22Rv1 (cell line): Measurements from ENCODE around the gene CXCL3.

Experiments used
- H3K27ac ChIP-seq: fragments of 450-650 bp; 2 replicates; pipeline ENCODE4 v1.5.1; 2017
- ZFX ChIP-seq: fragments of 450-650 bp; IDR thresholded peaks from 2 replicates; pipeline ENCODE4 v1.6.1; 2017; ENCODE audit warnings: antibody characterized with exemption, borderline replicate concordance
- TF ChIP-seq, protein P1 (sequence below): fragments of 450-650 bp; IDR thresholded peaks from 2 replicates; pipeline ENCODE4 v1.5.1; 2017; ENCODE audit warnings: mild to moderate bottlenecking

Gene CXCL3

DNA sequence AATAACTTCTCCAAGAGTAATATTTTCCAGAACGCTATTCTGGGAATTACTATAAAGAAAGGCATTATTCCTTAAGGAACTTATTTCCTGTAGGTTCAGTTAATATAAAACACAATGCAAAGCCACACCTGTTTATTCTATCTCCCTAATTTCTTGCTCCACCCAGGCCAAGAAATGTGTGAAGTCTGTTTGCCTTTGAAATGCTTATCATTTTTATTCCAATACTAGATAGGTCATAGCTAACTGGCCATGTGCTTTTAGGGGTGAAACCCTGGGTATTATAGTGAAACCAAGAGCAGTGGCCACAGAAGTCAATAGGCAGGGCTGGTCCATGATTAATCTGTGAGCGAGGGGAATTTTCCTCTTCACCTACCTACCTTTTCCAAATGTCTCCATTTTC lies 14.8 kb downstream of the CXCL3 start:
- H3K27ac ChIP-seq: no peak overlapping the region
- no peak for TF ChIP-seq ZFX
- TF ChIP-seq, protein P1, sequence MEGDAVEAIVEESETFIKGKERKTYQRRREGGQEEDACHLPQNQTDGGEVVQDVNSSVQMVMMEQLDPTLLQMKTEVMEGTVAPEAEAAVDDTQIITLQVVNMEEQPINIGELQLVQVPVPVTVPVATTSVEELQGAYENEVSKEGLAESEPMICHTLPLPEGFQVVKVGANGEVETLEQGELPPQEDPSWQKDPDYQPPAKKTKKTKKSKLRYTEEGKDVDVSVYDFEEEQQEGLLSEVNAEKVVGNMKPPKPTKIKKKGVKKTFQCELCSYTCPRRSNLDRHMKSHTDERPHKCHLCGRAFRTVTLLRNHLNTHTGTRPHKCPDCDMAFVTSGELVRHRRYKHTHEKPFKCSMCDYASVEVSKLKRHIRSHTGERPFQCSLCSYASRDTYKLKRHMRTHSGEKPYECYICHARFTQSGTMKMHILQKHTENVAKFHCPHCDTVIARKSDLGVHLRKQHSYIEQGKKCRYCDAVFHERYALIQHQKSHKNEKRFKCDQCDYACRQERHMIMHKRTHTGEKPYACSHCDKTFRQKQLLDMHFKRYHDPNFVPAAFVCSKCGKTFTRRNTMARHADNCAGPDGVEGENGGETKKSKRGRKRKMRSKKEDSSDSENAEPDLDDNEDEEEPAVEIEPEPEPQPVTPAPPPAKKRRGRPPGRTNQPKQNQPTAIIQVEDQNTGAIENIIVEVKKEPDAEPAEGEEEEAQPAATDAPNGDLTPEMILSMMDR: no peak

DNA sequence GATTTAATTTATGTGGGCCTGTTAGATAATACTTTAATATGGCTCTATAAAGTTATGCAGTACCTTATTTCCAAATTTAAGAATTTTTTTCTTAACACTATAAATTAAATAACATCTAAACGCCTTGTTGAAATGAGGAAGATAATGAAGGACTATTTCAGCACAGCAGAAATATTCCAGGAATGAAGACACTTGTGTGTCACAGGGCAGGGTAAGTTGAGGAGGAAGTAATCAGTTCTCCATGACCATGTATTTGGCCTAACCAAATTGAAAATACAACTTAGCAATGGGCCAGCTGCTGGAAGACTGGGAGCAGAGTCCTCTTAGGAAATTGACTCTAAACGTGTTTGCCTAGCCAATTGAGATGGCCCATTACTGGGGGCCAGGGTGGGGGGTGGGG lies 16.9 kb downstream of the CXCL3 start:
- TF ChIP-seq, protein P1: no peak
- TF ChIP-seq ZFX: no peak
- H3K27ac ChIP-seq: no peak overlapping the region

DNA sequence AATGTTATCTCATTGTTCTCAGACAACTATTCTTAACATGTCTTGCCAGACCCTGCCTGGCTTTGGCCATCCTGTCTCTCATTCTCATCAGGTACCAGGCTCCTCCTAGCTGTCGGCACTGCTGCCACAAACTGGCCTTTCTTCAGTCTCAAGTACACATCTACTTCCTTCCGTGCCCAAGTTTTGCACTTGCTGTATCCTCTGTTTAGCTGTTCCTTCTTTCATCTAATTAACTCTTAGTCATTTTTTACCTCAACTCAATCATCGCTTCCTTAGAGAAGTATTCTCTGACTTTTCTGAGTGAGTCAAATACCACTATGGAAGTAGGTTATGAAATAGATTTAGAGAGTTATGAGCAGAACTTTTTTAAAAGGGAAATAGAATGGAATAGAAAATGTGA lies 19.7 kb downstream of the CXCL3 start:
- TF ChIP-seq, protein P1: no peak
- no peak for TF ChIP-seq ZFX
- H3K27ac ChIP-seq: no peak overlapping the region

DNA sequence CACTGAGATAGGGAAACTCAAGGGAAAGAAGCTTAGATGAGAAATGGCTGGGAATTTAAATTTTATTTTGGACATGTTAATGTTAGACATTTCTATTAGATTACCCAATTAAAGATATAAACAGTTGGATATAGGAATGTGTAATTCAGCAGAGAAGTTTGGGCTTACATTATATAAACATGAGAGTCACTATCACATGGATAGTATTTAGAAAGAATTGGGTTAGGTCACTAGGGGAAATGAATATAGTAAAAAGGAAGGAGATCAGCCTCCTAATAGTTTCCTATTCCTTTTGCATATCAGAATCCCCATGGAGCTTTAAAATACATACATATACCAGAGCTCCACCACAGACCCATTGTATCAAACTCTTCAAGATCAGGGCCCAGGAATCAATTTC lies 20.4 kb downstream of the CXCL3 start:
- H3K27ac ChIP-seq: no peak overlapping the region
- TF ChIP-seq ZFX: no peak
- TF ChIP-seq, protein P1: no peak

DNA sequence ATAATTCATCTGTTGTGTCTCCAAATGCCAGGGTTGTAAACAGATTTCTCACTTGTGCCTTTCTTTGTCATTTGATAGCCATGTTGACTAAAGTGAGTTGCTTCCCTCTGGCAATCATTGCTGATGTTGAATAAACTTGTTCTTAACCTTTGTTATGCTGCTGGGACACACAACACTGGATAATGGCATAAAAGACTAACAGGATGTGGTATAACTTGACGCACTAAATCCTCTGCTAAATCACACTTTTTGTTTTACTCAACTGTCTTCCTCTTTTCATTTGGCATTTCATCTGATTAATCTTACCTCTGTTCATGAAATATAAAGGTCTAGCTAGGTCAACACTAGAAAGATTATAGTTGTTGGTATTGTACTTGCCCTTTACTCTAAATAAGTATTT lies 22.4 kb downstream of the CXCL3 start:
- TF ChIP-seq, protein P1: no peak
- no peak for TF ChIP-seq ZFX
- no peak overlapping the region for H3K27ac ChIP-seq

DNA sequence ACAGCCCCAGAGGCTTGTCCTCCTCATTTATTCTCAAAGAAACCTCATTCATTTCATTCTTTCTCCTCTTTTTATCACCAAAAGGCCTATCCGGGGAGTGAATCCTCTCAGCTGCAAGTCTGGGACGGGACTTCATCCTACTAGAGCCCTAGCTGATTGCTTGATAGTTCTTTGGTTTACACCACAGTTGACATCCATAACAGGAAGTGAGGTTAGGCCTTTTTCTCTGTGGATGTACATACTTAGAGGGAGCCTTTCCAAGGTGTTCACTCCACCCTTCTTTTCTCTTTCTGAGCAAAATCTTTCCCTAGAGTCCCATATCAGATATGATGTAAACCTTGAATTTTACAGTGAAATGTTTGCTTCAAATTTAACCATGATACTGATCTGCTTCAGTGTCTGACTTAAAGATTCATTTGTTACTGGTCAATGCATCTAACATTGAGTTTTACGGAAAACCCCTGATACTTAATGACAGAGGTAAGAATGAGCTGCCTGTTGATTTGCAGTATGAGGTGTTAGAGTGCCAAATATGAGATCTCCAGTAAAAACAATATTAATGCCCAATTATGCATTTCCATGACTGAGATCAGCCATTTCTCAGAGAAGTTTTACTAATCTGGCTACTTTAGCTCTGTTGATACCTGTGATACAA lies 23.2 kb downstream of the CXCL3 start:
- TF ChIP-seq ZFX: no peak
- TF ChIP-seq, protein P1: no peak
- H3K27ac ChIP-seq: no peak overlapping the region

DNA sequence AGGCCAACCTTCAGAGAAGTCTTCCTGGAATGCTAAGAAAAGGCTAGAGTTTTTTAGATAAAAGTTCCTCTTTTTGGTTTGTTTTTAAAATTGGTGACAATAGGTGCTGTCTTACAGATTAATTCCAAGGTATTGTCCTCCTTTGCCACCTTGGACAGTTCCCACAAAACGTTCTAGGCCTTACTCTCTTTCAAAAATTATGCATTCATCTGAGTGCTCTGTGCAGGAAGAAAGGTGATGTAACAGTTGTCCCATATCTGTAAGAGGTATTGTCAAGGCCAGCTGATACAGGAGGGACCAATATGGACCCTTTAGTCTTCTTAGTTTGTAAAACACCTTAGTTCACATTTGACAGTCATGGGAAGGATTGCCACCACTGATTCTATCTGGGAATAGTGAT lies 24.2 kb downstream of the CXCL3 start:
- no peak overlapping the region for H3K27ac ChIP-seq
- TF ChIP-seq, protein P1: no peak
